ENCODE data around the gene ZNF467.

Gene ZNF467

GRCh38 chr7:149815121-149815520, 41.7 kb upstream of the ZNF467 start:
- DNase-seq (ENCODE audit: extremely low read depth, low read depth): no peak
- TF ChIP-seq, protein P1, sequence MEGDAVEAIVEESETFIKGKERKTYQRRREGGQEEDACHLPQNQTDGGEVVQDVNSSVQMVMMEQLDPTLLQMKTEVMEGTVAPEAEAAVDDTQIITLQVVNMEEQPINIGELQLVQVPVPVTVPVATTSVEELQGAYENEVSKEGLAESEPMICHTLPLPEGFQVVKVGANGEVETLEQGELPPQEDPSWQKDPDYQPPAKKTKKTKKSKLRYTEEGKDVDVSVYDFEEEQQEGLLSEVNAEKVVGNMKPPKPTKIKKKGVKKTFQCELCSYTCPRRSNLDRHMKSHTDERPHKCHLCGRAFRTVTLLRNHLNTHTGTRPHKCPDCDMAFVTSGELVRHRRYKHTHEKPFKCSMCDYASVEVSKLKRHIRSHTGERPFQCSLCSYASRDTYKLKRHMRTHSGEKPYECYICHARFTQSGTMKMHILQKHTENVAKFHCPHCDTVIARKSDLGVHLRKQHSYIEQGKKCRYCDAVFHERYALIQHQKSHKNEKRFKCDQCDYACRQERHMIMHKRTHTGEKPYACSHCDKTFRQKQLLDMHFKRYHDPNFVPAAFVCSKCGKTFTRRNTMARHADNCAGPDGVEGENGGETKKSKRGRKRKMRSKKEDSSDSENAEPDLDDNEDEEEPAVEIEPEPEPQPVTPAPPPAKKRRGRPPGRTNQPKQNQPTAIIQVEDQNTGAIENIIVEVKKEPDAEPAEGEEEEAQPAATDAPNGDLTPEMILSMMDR (IDR thresholded peaks at IDR 0.05; ENCODE audit: low read depth, low read length): no peak

DNA sequence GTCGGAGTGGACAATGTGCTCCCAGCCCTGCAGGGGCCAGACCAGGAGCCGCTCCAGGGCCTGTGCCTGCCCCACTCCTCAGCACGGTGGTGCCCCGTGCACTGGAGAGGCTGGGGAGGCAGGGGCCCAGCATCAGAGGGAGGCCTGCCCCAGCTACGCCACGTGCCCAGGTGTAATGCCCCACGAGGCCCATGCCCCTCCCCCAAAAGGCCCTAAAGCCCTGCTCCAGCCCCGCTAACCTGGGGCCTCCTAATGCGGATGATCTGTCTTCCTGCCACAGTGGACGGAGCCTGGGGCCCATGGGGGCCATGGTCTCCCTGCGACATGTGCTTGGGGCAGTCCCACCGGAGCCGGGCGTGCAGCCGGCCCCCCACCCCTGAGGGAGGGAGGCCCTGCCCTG, 41.1 kb upstream of the ZNF467 start:
- TF ChIP-seq, protein P1 (IDR thresholded peaks at IDR 0.05; ENCODE audit: low read depth, low read length): no peak

DNA sequence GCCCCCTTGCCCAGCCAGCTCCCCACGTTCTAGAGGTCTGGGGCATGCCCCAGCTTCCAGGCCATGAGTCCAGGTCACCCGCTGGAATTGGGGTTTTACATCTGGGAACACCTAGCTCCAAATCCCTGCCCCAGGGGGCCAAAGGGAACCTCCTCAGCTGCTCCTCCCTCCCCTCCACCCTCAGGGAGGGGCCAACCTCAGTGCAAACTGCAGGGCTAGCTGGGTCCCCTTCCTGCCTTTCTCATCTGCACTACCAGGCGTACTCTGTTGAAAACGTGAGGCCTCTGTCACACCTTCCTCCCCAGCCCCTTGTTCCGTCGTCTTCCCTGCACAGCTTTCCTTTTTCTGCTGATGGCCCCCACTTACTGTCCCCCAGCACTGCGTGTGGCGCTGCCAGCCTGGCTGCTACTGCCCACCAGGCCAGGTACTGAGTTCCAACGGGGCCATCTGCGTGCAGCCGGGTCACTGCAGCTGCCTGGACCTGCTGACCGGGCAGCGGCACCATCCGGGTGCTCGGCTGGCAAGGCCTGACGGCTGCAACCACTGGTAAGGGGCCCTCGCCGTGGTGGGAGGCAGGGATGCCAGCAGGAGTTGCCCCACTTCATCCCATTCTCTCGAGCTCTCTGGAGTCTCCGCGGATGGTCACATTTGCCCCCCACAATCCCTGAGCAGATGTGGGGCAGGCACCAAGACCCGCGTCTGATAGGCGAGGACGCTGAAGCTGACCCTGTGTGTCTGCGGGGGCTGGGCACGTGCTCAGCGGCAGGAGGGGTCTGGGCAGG, 40.1 kb upstream of the ZNF467 start:
- TF ChIP-seq, protein P1 (IDR thresholded peaks at IDR 0.05; ENCODE audit: low read depth, low read length): no peak

More for the DNA sequence above, 41.1 kb upstream of the ZNF467 start:
- DNase-seq (ENCODE audit: extremely low read depth, low read depth): no peak

GRCh38 chr7:149811831-149812490, 38.6 kb upstream of the ZNF467 start:
- TF ChIP-seq, protein P1 (IDR thresholded peaks at IDR 0.05; ENCODE audit: low read depth, low read length): no peak
- DNase-seq (ENCODE audit: extremely low read depth, low read depth): no peak

More for the DNA sequence above, 40.1 kb upstream of the ZNF467 start:
- DNase-seq (ENCODE audit: extremely low read depth, low read depth): no peak

DNA sequence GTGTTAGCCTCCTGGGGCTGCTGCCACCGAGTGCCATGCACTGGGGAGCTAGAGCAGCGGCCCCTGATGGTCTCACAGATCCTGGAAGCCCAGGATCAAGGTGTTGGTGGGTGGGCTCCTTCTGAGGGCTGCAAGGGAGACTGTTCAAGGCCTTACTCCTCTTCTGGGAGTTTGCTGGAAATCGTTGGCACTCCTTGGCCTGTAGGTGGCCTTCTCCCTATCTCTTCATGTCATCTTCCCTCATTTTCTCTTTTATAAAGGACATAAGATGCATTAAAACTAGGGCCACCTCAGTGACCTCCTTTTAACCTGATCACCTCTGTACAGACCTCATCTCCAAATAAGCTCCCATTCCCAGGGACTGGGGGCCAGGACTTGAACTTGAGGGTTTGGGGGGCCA, 37.8 kb upstream of the ZNF467 start:
- TF ChIP-seq, protein P1 (IDR thresholded peaks at IDR 0.05; ENCODE audit: low read depth, low read length): peak; percentile 9; the same call in 1 of the 2 replicates
- no peak for DNase-seq (ENCODE audit: extremely low read depth, low read depth)

DNA sequence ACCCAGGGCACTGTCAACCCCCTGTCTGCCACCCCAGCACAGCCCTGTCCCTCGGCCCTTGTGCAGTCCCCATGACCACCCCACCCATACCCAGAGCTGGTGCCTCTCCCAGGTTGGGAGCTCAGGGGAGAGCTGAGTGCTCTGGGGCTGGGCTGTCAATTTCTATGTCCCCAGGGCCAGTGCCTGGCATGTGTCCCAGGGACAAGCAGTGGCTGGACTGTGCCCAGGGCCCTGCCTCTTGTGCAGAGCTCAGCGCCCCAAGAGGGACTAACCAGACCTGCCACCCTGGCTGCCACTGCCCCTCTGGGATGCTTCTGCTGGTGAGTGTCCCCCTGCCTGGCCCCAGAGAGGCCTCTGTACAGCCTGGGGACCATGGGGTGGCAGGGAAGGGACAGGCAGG, 35.8 kb upstream of the ZNF467 start:
- TF ChIP-seq, protein P1 (IDR thresholded peaks at IDR 0.05; ENCODE audit: low read depth, low read length): no peak
- no peak for DNase-seq (ENCODE audit: extremely low read depth, low read depth)

DNA sequence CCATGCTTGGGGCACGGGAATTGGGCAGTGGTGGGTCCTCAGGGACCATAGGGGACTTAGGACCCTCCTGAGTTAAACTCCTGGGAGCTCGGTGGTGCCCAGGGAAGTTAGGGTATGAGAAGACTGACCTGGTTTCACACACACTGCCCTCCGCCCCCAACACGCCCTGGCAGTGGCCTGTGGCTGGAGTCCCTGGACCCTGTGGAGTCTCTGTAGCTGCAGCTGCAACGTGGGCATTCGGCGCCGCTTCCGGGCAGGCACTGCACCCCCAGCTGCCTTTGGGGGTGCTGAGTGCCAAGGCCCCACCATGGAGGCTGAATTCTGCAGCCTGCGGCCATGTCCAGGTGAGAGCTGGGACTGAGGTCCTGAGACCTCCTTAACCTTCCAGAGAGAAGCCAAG, 34.9 kb upstream of the ZNF467 start:
- TF ChIP-seq, protein P1 (IDR thresholded peaks at IDR 0.05; ENCODE audit: low read depth, low read length): no peak
- no peak for DNase-seq (ENCODE audit: extremely low read depth, low read depth)

Data from AG09319 (cell line).